ENCODE measurements around the gene PTGDS. TPM values are rescaled to one million over a fixed set of nuclear protein-coding genes. Genes with fewer than 3 reads are reported as not detected.

Gene PTGDS
- total and polyA plus RNA-seq, 10 of the 15 experiments (the other 5 are each of a cell fraction or from before 2014, with no cell fraction given) = not detected

DNA sequence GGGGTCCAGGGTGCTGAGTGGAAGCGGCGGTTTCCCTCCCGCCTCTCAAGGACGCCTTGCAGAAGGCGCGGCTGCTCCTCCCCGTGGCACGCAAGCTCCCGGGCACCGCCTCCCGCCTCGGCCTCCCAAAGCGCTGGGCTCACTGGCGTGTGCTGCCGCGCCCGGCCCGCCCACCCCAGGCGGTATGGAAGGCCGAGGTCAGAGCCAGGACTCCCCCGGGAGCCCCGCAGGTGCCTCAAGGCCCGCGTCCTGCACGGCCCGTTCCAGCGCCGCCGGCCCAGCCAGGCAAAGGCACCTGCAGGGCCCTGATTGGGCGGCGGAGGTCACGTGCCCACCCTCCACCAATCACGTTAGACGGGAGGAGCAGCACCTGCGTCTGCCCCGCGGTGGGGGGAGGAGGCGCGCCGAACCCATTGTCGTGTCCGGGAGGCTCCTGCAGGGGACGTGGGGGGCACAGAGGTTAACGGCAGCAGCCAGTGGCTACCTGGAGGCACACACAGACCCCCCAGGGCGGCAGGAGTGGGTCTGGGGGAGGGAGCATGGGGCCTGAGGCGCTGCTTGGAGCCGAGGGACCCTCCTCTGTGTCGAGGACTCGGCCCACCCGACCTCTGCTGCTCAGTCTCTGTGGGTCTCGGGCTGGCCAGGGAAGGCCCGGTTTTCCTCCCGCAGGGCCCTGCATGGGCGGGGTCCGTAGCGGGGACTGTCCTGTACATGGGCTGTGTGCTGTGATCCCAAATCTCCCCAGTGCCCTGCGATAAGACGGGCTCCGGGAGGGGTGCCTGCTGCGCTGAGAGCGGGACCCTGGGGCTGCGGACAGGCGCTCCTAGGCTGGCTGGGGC, 27.3 kb upstream of the PTGDS start (continued):
- TF ChIP-seq, protein P1, sequence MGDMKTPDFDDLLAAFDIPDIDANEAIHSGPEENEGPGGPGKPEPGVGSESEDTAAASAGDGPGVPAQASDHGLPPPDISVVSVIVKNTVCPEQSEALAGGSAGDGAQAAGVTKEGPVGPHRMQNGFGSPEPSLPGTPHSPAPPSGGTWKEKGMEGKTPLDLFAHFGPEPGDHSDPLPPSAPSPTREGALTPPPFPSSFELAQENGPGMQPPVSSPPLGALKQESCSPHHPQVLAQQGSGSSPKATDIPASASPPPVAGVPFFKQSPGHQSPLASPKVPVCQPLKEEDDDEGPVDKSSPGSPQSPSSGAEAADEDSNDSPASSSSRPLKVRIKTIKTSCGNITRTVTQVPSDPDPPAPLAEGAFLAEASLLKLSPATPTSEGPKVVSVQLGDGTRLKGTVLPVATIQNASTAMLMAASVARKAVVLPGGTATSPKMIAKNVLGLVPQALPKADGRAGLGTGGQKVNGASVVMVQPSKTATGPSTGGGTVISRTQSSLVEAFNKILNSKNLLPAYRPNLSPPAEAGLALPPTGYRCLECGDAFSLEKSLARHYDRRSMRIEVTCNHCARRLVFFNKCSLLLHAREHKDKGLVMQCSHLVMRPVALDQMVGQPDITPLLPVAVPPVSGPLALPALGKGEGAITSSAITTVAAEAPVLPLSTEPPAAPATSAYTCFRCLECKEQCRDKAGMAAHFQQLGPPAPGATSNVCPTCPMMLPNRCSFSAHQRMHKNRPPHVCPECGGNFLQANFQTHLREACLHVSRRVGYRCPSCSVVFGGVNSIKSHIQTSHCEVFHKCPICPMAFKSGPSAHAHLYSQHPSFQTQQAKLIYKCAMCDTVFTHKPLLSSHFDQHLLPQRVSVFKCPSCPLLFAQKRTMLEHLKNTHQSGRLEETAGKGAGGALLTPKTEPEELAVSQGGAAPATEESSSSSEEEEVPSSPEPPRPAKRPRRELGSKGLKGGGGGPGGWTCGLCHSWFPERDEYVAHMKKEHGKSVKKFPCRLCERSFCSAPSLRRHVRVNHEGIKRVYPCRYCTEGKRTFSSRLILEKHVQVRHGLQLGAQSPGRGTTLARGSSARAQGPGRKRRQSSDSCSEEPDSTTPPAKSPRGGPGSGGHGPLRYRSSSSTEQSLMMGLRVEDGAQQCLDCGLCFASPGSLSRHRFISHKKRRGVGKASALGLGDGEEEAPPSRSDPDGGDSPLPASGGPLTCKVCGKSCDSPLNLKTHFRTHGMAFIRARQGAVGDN (IDR thresholded peaks at IDR 0.05) = peak; percentile 55
- TF ChIP-seq ZNF384 (IDR thresholded peaks at IDR 0.05; ENCODE audit: borderline replicate concordance, low read depth, low read length) (no peak), WRNIP1 (IDR thresholded peaks at IDR 0.05; ENCODE audit: borderline replicate concordance, low read depth, low read length) (no peak), ZNF274 (IDR thresholded peaks at IDR 0.05; ENCODE audit: insufficient read depth, insufficient read length) (no peak), IKZF1 (conservative IDR thresholded peaks at IDR 0.05) (peak; percentile 42; the same call in 1 of the 2 replicates), JUND (IDR thresholded peaks at IDR 0.05; ENCODE audit: low read depth, low read length) (no peak), TAF1 (IDR thresholded peaks at IDR 0.05; ENCODE audit: borderline replicate concordance, low read depth, low read length) (peak; percentile 23; the same call in 1 of the 2 replicates), RUNX3 (IDR thresholded peaks at IDR 0.05; ENCODE audit: low read length) (no peak), POLR2AphosphoS2 (IDR thresholded peaks at IDR 0.05; ENCODE audit: low read depth, low read length) (0 out of 2 replicates have a peak, but pooled peaks have one; percentile 55), EZH2 (IDR thresholded peaks at IDR 0.05; ENCODE audit: borderline replicate concordance, control insufficient read depth, low read depth, low read length) (no peak), NFYB (IDR thresholded peaks at IDR 0.05; ENCODE audit: insufficient read depth, low read depth, low read length) (peak; percentile 98), KAT2A (conservative IDR thresholded peaks at IDR 0.05; ENCODE audit: control insufficient read depth, low read depth, low read length) (no peak), RAD21 (IDR thresholded peaks at IDR 0.05; ENCODE audit: insufficient read depth, low read depth, low read length) (no peak), SMARCA5 (IDR thresholded peaks at IDR 0.05) (0 out of 2 replicates have a peak, but pooled peaks have one; percentile 32), HDGF (IDR thresholded peaks at IDR 0.05) (peak; percentile 78)
- TF ChIP-seq, protein P2, sequence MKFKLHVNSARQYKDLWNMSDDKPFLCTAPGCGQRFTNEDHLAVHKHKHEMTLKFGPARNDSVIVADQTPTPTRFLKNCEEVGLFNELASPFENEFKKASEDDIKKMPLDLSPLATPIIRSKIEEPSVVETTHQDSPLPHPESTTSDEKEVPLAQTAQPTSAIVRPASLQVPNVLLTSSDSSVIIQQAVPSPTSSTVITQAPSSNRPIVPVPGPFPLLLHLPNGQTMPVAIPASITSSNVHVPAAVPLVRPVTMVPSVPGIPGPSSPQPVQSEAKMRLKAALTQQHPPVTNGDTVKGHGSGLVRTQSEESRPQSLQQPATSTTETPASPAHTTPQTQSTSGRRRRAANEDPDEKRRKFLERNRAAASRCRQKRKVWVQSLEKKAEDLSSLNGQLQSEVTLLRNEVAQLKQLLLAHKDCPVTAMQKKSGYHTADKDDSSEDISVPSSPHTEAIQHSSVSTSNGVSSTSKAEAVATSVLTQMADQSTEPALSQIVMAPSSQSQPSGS (IDR thresholded peaks at IDR 0.05; ENCODE audit: low read length) = no peak
- TF ChIP-seq, protein P3, sequence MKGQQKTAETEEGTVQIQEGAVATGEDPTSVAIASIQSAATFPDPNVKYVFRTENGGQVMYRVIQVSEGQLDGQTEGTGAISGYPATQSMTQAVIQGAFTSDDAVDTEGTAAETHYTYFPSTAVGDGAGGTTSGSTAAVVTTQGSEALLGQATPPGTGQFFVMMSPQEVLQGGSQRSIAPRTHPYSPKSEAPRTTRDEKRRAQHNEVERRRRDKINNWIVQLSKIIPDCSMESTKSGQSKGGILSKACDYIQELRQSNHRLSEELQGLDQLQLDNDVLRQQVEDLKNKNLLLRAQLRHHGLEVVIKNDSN (IDR thresholded peaks at IDR 0.05; ENCODE audit: borderline replicate concordance, extremely low read length, insufficient read depth, low read depth, low read length) = no peak
- TF ChIP-seq, protein P4, sequence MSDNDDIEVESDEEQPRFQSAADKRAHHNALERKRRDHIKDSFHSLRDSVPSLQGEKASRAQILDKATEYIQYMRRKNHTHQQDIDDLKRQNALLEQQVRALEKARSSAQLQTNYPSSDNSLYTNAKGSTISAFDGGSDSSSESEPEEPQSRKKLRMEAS (IDR thresholded peaks at IDR 0.05; ENCODE audit: low read depth, low read length) = peak; percentile 99
- TF ChIP-seq, protein P5, sequence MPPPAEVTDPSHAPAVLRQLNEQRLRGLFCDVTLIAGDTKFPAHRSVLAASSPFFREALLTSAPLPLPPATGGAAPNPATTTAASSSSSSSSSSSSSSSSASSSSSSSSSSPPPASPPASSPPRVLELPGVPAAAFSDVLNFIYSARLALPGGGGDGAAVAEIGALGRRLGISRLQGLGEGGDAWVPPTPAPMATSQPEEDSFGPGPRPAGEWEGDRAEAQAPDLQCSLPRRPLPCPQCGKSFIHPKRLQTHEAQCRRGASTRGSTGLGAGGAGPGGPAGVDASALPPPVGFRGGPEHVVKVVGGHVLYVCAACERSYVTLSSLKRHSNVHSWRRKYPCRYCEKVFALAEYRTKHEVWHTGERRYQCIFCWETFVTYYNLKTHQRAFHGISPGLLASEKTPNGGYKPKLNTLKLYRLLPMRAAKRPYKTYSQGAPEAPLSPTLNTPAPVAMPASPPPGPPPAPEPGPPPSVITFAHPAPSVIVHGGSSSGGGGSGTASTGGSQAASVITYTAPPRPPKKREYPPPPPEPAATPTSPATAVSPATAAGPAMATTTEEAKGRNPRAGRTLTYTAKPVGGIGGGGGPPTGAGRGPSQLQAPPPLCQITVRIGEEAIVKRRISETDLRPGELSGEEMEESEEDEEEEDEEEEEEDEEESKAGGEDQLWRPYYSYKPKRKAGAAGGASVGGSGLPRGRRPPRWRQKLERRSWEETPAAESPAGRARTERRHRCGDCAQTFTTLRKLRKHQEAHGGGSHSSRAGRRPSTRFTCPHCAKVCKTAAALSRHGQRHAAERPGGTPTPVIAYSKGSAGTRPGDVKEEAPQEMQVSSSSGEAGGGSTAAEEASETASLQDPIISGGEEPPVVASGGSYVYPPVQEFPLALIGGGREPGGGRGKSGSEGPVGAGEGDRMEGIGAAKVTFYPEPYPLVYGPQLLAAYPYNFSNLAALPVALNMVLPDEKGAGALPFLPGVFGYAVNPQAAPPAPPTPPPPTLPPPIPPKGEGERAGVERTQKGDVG (CRISPR knock-in tag; IDR thresholded peaks at IDR 0.05) = peak; percentile 34; the same call in 1 of the 2 replicates
